Psoas muscle (tissue), 8 donors: ENCODE measurements around the gene VCP. TPM values are rescaled to one million over a fixed set of nuclear protein-coding genes. Genes with fewer than 3 reads are reported as not detected.

ENCODE experiments used
- ATAC-seq, 4 donors: fragments of 200-7000 bp; cut with Tn5 transposase; one replicate each; pipeline ENCODE4 v1.9.1; 2020; ENCODE audit warnings: moderate library complexity in 3 of 4, mild to moderate bottlenecking in 2 of 4
- DNase-seq, 2 donors: peaks; one replicate each; pipeline ENCODE4 v3.0.0-alpha.2; 2020
- H3K27ac ChIP-seq: fragments of 200-600 bp; one replicate; pipeline ENCODE4 v1.8.0; 2022
- H3K27me3 ChIP-seq, 3 donors: fragments of 200-600 bp in 1 of 3; one replicate each; pipeline versions ENCODE4 v1.6.1 to v1.8.0; 2013 to 2022; ENCODE audit warnings: low read length in 2 of 3, mild to moderate bottlenecking in 2 of 3, moderate library complexity in 1 of 3; ENCODE audit not compliant: insufficient read depth in 3 of 3
- H3K36me3 ChIP-seq, 2 donors: fragments of 200-600 bp in 1 of 2; one replicate each; pipeline versions ENCODE4 v1.6.1 to v1.8.0; 2013 to 2022; ENCODE audit warnings: low read depth in 1 of 2, mild to moderate bottlenecking in 1 of 2, moderate library complexity in 1 of 2; ENCODE audit not compliant: insufficient read depth in 1 of 2
- H3K4me1 ChIP-seq: fragments of 200-600 bp; one replicate; pipeline ENCODE4 v1.8.0; 2022
- H3K4me3 ChIP-seq: fragments of 200-600 bp; one replicate; pipeline ENCODE4 v1.8.0; 2022; ENCODE audit warnings: mild to moderate bottlenecking
- H3K9me3 ChIP-seq: fragments of 200-600 bp; one replicate; pipeline ENCODE4 v1.8.0; 2022
- CTCF ChIP-seq: fragments of 200-600 bp; IDR thresholded peaks from one replicate; pipeline ENCODE4 v1.8.0; 2022; ENCODE audit warnings: antibody characterized with exemption
- WGBS, 3 donors: extraction: QIAGEN DNeasy Blood & Tissue Kit; methylation state at CpG; one replicate each; pipeline versions ENCODE4 v1.1.6 to v1.1.7; 2013; 5-methylcytosine and 5-hydroxymethylcytosine counted together
- intact Hi-C, 2 donors: fragments of 100-400 bp; cut with DNase I; formaldehyde crosslinking; loops; one replicate each; pipeline versions ENCODE4 v1.11.0 to v1.14.2; 2022
- polyA plus RNA-seq, 3 donors: library from polyadenylated mRNA; stranded (reverse); fragments of 200-250 nt; gene quantifications; one replicate each; pipeline ENCODE4 v1.2.3, GENCODE V29; 2013
- total RNA-seq, 4 donors: library from RNA; stranded (reverse); fragmentation: NEBNext Ultra II Directional in 2 of 4; extraction: Animal tissue kit (Norgen Biotek cat#: 25700) in 2 of 4; gene quantifications; one replicate each; pipeline versions ENCODE4 v1.2.1 to v1.2.4, GENCODE V29; 2021 to 2023
- donor health status: healthy with polysubstance abuse.
- donor health status: DM: no; HTN: no; CAD: no; lungs with moderate emphysema.
- donor health status: Bipolar disorder and iron deficiency.
- donor health status: healthy.
- donor health status: DM: yes; HTN: yes; CAD: no.
- donor health status: DM: no; HTN: no; CAD: no.
- donor health status: DM: no; HTN: no; CAD: no.
- donor health status: DM: yes; HTN: yes; CAD: no.

The VCP gene
- total and polyA plus RNA-seq, 7 donors, result 237 to 491 (median 384) TPM

GRCh38 chr9:35054871-35055644 is 17.4 kb downstream of the VCP start:
- ATAC-seq, result no peak
- WGBS, 3 donors, result 92 to 94% (median 93%) methylated on average over 14 of the region's 14 CpGs
- no peak overlapping the region for H3K4me3 ChIP-seq
- peaks cover 5% of the 10 kb centered on the region for H3K4me1 ChIP-seq
- intact Hi-C loops, result loop anchor here (5.0 kb wide), 2 partner anchors 38 to 158 kb away; a partner anchor contains a TSS
- no peak for DNase-seq
- no peak for TF ChIP-seq CTCF
- no peaks in the 10 kb centered on the region for H3K27me3 ChIP-seq
- H3K36me3 ChIP-seq, result peaks cover 37 to 97% of the 10 kb centered on the region in 2 donors
- no peaks in the 10 kb centered on the region for H3K9me3 ChIP-seq
- H3K27ac ChIP-seq, result no peak overlapping the region

- ATAC-seq, result no peak
- intact Hi-C loops, result loop anchor here (5.0 kb wide), 2 partner anchors 37 to 157 kb away; a partner anchor contains a TSS
Measured at GRCh38 chr9:35054185-35054835, 18.1 kb downstream of the VCP start.

GRCh38 chr9:35051069-35051967 is 21.1 kb downstream of the VCP start:
- Histone ChIP-seq H3K9me3 (no peaks in the 10 kb centered on the region), H3K36me3 (peaks cover 21 to 94% of the 10 kb centered on the region in 2 donors), H3K4me1 (peaks cover 5% of the 10 kb centered on the region), H3K4me3 (no peak overlapping the region), H3K27ac (peak overlapping the region; percentile 74), H3K27me3 (no peaks in the 10 kb centered on the region)
- ATAC-seq (peak; percentile 88 to 92 (median 90)), DNase-seq (peak; percentile 30 to 70)
- TF ChIP-seq CTCF, result peak; percentile 76
- intact Hi-C loops, result loop anchor here (5.0 kb wide), 2 partner anchors 34 to 154 kb away; a partner anchor contains a TSS
- WGBS, 3 donors, result 53 to 81% (median 63%) methylated on average over 7 of the region's 7 CpGs

More at GRCh38 chr9:35054185-35054835, 18.1 kb downstream of the VCP start:
- WGBS, 3 donors, result 54 to 88% (median 73%) methylated on average over 5 of the region's 5 CpGs
- peaks cover 34 to 97% of the 10 kb centered on the region in 2 donors for H3K36me3 ChIP-seq
- peaks cover 5% of the 10 kb centered on the region for H3K4me1 ChIP-seq
- no peak overlapping the region for H3K27ac ChIP-seq
- TF ChIP-seq CTCF, result no peak
- no peaks in the 10 kb centered on the region for H3K9me3 ChIP-seq
- no peaks in the 10 kb centered on the region for H3K27me3 ChIP-seq
- H3K4me3 ChIP-seq, result no peak overlapping the region
- DNase-seq, result no peak

GRCh38 chr9:35048511-35048910 is 23.9 kb downstream of the VCP start:
- intact Hi-C loops, result no loop called here
- Histone ChIP-seq H3K9me3 (no peaks in the 10 kb centered on the region), H3K4me1 (peaks cover 5% of the 10 kb centered on the region), H3K27ac (no peak overlapping the region), H3K36me3 (peaks cover 16 to 94% of the 10 kb centered on the region in 2 donors), H3K4me3 (no peak overlapping the region), H3K27me3 (no peaks in the 10 kb centered on the region)
- 88 to 95% (median 92%) methylated on average over 6 of the region's 6 CpGs for WGBS, 3 donors
- DNase-seq, result no peak
- no peak for TF ChIP-seq CTCF
- ATAC-seq, result no peak
